ENCODE results near the gene SLC9A3. TPM values are rescaled to one million over a fixed set of nuclear protein-coding genes. Genes with fewer than 3 reads are reported as not detected.
A peak's percentile ranks its signal among the peaks of the same experiment; 100 is the strongest.

The SLC9A3 gene
- total RNA-seq, 1 experiment from 2014 or later: 1.8 TPM

DNA sequence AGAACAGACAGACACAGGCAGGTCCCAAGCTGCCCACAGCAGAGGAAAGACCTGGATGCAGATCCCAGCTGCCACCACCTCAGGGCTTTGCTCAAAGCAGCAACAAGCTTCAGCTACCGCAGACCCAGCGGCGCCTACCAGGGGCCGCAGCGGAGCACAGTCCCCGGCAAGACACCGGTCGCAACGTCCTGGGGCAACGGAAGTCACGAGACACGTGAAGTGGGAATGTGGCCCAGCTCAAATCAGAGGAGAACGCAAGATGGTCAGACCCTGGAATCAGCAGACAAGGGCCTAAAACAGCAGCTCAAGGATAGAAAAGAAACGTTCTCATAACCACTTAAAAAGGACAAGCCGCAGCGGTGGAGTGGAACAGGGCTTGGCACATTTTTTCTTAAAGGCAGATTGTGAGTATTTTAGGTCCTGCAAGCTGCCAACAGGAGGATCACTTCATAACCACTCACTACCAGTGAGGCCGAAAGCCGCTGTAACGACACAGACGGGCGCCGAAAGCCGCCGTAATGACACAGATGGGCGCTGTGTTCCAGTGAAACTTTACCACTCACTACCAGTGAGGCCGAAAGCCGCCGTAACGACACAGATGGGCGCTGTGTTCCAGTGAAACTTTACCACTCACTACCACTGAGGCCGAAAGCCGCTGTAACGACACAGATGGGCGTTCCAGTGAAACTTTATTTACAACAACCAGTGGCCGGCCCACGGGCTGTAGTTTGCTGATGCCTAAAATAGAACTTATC is 21.7 kb downstream of the SLC9A3 start:
- H3K4me3 ChIP-seq (ENCODE audit: insufficient read depth, low read depth, low read length): no peak overlapping the region
- no peak for DNase-seq
- no peaks in the 10 kb centered on the region for H3K36me3 ChIP-seq (replicated peaks; ENCODE audit: control insufficient read depth, insufficient read depth, low read length)
- no peaks in the 10 kb centered on the region for H3K27me3 ChIP-seq (ENCODE audit: control insufficient read depth, insufficient read depth, low read length)

DNA sequence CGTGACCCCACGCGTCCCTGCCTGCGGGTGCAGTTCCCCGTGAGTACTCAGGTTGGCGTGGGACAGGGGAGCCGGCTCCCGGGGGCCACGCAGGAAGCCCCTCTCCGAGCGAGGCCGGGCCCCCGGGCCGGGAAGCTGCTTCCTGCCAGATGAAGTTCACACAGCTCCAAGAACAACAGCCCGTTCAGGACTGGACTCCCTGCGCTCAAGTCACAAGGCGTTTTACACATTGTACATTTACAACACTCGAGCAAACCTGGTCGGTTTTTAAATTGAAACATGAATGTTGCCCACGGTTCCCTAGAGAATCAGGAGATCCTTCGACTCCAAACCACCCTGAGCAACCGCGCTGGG is 22.4 kb downstream of the SLC9A3 start:
- DNase-seq: no peak
- H3K4me3 ChIP-seq (ENCODE audit: insufficient read depth, low read depth, low read length): no peak overlapping the region
- H3K36me3 ChIP-seq (replicated peaks; ENCODE audit: control insufficient read depth, insufficient read depth, low read length): no peaks in the 10 kb centered on the region
- no peaks in the 10 kb centered on the region for H3K27me3 ChIP-seq (ENCODE audit: control insufficient read depth, insufficient read depth, low read length)

- Histone ChIP-seq H3K27me3 (ENCODE audit: control insufficient read depth, insufficient read depth, low read length) (peaks cover under 1% of the 10 kb centered on the region; the same call in 1 of the 2 replicates), H3K4me3 (ENCODE audit: insufficient read depth, low read depth, low read length) (no peak overlapping the region), H3K36me3 (replicated peaks; ENCODE audit: control insufficient read depth, insufficient read depth, low read length) (no peaks in the 10 kb centered on the region)
- DNase-seq: no peak
Observed at GRCh38 chr5:501105-501830, 23.0 kb downstream of the SLC9A3 start.

DNA sequence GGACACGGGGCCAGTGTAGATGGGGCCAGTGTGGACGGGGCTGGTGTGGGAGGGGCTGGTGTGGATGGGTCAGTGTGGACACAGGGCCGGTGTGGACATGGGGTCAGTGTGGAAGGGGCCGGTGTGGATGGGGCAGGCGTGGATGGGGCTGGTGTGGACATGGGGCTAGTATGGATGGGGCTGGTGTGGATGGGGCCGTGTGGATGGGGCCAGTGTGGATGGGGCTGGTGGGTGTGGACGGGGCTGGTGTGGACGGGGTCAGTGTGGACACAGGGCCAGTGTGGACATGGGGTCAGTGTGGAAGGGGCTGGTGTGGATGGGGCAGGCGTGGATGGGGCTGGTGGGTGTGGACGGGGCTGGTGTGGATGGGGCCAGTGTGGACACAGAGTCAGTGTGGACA is 23.8 kb downstream of the SLC9A3 start:
- peaks cover 6% of the 10 kb centered on the region; the same call in 1 of the 2 replicates for H3K27me3 ChIP-seq (ENCODE audit: control insufficient read depth, insufficient read depth, low read length)
- no peak overlapping the region for H3K4me3 ChIP-seq (ENCODE audit: insufficient read depth, low read depth, low read length)
- no peak for DNase-seq
- H3K36me3 ChIP-seq (replicated peaks; ENCODE audit: control insufficient read depth, insufficient read depth, low read length): no peaks in the 10 kb centered on the region

DNA sequence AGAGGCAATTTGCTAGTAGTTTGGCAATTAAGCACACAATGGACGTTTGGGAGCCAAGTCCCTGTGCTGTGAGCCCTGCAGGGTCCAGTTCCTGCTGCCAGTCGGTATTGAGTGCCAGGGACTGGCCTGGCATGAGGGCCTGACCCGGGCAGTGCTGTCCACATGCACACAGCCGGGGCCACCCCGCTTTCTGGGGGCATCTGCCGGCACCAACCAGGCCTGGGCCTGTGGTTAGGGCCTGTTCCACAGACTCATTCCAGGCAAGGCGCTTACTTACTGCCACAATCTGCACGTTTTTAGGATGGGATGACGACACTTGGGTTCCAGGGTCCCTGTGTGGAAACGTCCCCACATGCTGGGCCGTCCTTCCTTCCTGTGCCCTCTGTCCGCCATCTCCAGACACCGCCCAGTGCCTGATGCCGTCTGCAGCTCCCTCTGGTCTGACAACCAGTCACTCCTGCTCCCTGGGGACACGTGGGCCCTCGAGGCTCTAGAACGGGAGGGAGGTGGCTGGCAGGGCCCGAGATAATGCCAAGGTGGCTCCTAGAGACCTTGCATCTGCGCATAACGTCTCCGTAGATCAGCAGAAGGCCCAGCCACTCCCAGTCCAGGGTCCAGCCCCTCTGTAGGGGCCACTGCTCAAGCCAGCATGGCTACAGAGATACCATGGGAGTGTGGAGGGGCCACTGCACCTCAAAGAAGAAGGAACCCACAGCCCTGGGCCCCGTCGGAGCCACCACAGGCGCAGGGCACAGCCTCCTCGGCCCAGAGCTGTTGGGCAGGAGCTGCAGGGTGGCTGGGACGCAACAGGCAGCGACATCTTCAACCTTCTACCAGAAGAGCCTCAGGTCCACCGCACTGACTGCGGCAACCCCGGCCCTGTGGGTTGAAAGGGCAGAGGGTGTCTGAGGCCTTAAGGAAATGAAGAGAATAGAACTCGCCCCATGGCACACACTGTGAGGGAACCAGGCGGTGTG is 24.7 kb downstream of the SLC9A3 start:
- Histone ChIP-seq H3K27me3 (ENCODE audit: control insufficient read depth, insufficient read depth, low read length) (peaks cover 12% of the 10 kb centered on the region; the same call in 1 of the 2 replicates), H3K4me3 (ENCODE audit: insufficient read depth, low read depth, low read length) (no peak overlapping the region), H3K36me3 (replicated peaks; ENCODE audit: control insufficient read depth, insufficient read depth, low read length) (no peaks in the 10 kb centered on the region)
- no peak for DNase-seq

DNA sequence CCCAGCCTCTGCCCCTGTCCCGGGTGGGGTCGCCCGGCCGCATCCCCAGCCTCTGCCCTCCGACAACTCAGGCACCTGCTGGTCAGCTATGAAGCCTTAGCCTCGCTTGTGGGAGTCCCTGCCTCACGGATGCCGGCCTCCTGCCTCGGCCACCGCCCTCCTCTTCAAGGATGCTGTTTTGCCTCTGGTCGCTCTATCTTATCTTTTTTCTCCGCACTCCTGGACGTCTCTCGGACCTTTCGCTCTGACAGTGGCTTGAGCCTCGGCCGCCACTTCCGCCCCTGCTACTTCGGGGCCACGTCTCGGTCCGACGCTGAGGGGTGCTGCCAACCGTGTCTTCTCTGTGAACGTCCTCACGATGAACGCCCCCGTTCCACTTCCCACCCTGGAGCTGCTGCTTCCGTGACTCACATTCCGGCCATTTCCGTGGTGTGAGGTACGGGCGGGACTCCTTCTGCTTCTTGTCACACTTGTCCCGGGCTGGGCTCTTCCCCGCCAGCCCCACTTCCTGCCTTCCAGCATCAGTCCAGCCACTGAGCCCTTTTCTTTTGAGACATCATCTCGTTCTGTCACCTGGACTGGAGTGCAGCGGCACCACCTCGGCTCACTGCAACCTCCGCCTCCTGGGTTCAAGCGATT is 26.3 kb downstream of the SLC9A3 start:
- H3K36me3 ChIP-seq (replicated peaks; ENCODE audit: control insufficient read depth, insufficient read depth, low read length): no peaks in the 10 kb centered on the region
- H3K27me3 ChIP-seq (ENCODE audit: control insufficient read depth, insufficient read depth, low read length): peaks cover 14% of the 10 kb centered on the region; the same call in 1 of the 2 replicates
- no peak for DNase-seq
- no peak overlapping the region for H3K4me3 ChIP-seq (ENCODE audit: insufficient read depth, low read depth, low read length)

- Histone ChIP-seq H3K36me3 (replicated peaks; ENCODE audit: control insufficient read depth, insufficient read depth, low read length) (no peaks in the 10 kb centered on the region), H3K27me3 (ENCODE audit: control insufficient read depth, insufficient read depth, low read length) (peaks cover 14% of the 10 kb centered on the region; the same call in 1 of the 2 replicates), H3K4me3 (ENCODE audit: insufficient read depth, low read depth, low read length) (no peak overlapping the region)
- DNase-seq: peak; percentile 76
Observed at GRCh38 chr5:497090-497700, 27.1 kb downstream of the SLC9A3 start.

GRCh38 chr5:496028-496427 is 28.2 kb downstream of the SLC9A3 start:
- H3K27me3 ChIP-seq (ENCODE audit: control insufficient read depth, insufficient read depth, low read length): peaks cover 14% of the 10 kb centered on the region; the same call in 1 of the 2 replicates
- H3K36me3 ChIP-seq (replicated peaks; ENCODE audit: control insufficient read depth, insufficient read depth, low read length): no peaks in the 10 kb centered on the region
- DNase-seq: peak; percentile 85
- H3K4me3 ChIP-seq (ENCODE audit: insufficient read depth, low read depth, low read length): no peak overlapping the region; the same call in 1 of the 2 replicates

GRCh38 chr5:494667-495255 is 29.5 kb downstream of the SLC9A3 start:
- no peak overlapping the region; the same call in 1 of the 2 replicates for H3K4me3 ChIP-seq (ENCODE audit: insufficient read depth, low read depth, low read length)
- peaks cover 14% of the 10 kb centered on the region; the same call in 1 of the 2 replicates for H3K27me3 ChIP-seq (ENCODE audit: control insufficient read depth, insufficient read depth, low read length)
- DNase-seq: peak; percentile 79
- H3K36me3 ChIP-seq (replicated peaks; ENCODE audit: control insufficient read depth, insufficient read depth, low read length): no peaks in the 10 kb centered on the region

- H3K27me3 ChIP-seq (ENCODE audit: control insufficient read depth, insufficient read depth, low read length): peaks cover 14% of the 10 kb centered on the region; the same call in 1 of the 2 replicates
- H3K36me3 ChIP-seq (replicated peaks; ENCODE audit: control insufficient read depth, insufficient read depth, low read length): no peaks in the 10 kb centered on the region
- peak; percentile 82 for DNase-seq
- no peak overlapping the region for H3K4me3 ChIP-seq (ENCODE audit: insufficient read depth, low read depth, low read length)
Observed at GRCh38 chr5:493758-494157, 30.5 kb downstream of the SLC9A3 start.

GRCh38 chr5:493119-493701 is 31.0 kb downstream of the SLC9A3 start:
- no peak for DNase-seq
- peaks cover 14% of the 10 kb centered on the region; the same call in 1 of the 2 replicates for H3K27me3 ChIP-seq (ENCODE audit: control insufficient read depth, insufficient read depth, low read length)
- no peaks in the 10 kb centered on the region for H3K36me3 ChIP-seq (replicated peaks; ENCODE audit: control insufficient read depth, insufficient read depth, low read length)
- no peak overlapping the region for H3K4me3 ChIP-seq (ENCODE audit: insufficient read depth, low read depth, low read length)

GRCh38 chr5:492314-492893 is 31.8 kb downstream of the SLC9A3 start:
- peak; percentile 80 for DNase-seq
- peaks cover 14% of the 10 kb centered on the region; the same call in 1 of the 2 replicates for H3K27me3 ChIP-seq (ENCODE audit: control insufficient read depth, insufficient read depth, low read length)
- no peaks in the 10 kb centered on the region for H3K36me3 ChIP-seq (replicated peaks; ENCODE audit: control insufficient read depth, insufficient read depth, low read length)
- no peak overlapping the region for H3K4me3 ChIP-seq (ENCODE audit: insufficient read depth, low read depth, low read length)

GRCh38 chr5:491856-492155 is 32.4 kb downstream of the SLC9A3 start:
- H3K4me3 ChIP-seq (ENCODE audit: insufficient read depth, low read depth, low read length): no peak overlapping the region
- no peak for DNase-seq
- H3K36me3 ChIP-seq (replicated peaks; ENCODE audit: control insufficient read depth, insufficient read depth, low read length): no peaks in the 10 kb centered on the region
- peaks cover 14% of the 10 kb centered on the region; the same call in 1 of the 2 replicates for H3K27me3 ChIP-seq (ENCODE audit: control insufficient read depth, insufficient read depth, low read length)

Measured in H7 (cell line).